NOMO-1 treated with dmso at 0.1 percent for 144 hours (cell line): ENCODE measurements around the gene POGLUT2.

ENCODE experiments used
- DNase-seq: peaks from one replicate; lab custom pipeline; 2025; ENCODE audit not compliant: unreplicated experiment; lab: John Stamatoyannopoulos, UW

Gene POGLUT2

DNA sequence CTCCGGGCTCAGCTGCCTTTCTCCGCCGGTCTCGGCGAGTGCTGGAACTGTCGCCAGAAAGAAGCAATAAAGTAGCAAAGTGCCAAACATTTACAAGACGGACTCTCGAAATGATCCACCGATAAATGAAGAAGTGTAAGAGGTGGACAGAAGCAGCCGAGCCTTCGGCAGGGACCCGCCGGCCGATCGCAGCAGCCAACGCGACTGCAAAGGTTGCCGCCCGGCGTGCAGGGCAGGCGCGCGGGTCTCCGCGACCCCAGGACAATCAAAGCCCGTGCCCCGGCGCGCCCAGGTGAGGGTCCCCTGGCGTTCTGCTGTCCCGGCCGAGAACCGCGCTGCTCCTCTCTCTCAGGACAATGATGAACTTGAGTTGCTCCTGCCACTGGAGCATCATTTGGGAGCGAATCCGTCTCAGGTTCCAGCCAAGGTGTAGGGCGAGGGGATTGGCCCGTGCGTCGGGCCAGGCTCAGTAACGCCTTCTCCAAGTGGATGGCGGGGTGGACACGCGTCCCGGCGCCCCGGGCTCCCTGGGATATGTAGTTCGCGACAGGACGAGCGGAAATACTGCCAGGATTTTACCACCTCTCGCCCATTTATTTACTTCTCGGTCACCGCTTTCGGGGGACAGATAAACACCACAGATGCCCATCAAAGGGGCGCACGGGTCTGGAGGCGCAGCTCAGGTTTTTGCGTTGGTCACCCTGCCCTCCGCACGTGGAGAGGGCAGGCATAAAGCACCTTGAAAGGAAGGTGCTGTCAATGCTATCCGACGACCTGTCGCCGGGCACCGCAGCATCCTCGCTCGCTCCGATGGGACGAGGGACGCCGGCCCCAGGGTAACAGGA, at the start of gene POGLUT2, which contains the start of gene BIVM:
TSS of gene POGLUT2 (minus strand) at position 396 of the 845 bp plus-strand sequence. CDS start at position 90, 306 bp downstream.
TSS of gene BIVM (plus strand) at position 539 of the 845 bp plus-strand sequence. CDS start 8,149 bp downstream, outside the sequence.
- peak; percentile 19 for DNase-seq

- peak; percentile 2 for DNase-seq
These were observed 48.8 kb upstream of the POGLUT2 start for GRCh38 chr13:102847272-102848234.

GRCh38 chr13:102846261-102847015, 47.7 kb upstream of the POGLUT2 start:
- DNase-seq = peak; percentile 42

DNA sequence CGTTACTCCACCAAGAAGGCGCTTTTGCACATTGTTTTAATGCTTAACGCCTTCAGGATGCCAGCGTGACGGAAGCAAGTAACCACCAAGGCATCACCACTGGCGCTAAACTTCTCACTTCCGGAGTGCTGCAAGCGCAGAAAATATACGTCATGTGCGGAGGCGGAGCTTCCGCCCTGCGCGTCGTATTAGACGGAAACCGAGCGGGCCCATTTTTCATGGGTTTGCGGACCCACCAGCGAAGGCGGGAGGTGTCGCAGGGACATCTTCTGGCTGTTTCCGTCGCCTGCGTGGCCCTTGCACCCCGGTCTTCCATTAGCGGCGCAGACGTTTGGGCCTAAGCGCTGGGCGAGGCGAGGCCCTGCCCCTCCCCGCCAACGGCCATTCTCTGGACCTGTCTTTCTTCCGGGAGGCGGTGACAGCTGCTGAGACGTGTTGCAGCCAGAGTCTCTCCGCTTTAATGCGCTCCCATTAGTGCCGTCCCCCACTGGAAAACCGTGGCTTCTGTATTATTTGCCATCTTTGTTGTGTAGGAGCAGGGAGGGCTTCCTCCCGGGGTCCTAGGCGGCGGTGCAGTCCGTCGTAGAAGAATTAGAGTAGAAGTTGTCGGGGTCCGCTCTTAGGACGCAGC, 47.0 kb upstream of the POGLUT2 start, which contains the start of gene ERCC5:
TSS of gene ERCC5 (plus strand) at position 403 of the 631 bp plus-strand sequence. CDS start 235 bp downstream, outside the sequence.
- peak; percentile 95 for DNase-seq

- no peak for DNase-seq
These were observed 46.5 kb upstream of the POGLUT2 start for GRCh38 chr13:102845289-102845629.

GRCh38 chr13:102839462-102839861, 40.7 kb upstream of the POGLUT2 start:
- no peak for DNase-seq

- DNase-seq = no peak
These were observed 40.2 kb upstream of the POGLUT2 start for GRCh38 chr13:102838982-102839381.

DNA sequence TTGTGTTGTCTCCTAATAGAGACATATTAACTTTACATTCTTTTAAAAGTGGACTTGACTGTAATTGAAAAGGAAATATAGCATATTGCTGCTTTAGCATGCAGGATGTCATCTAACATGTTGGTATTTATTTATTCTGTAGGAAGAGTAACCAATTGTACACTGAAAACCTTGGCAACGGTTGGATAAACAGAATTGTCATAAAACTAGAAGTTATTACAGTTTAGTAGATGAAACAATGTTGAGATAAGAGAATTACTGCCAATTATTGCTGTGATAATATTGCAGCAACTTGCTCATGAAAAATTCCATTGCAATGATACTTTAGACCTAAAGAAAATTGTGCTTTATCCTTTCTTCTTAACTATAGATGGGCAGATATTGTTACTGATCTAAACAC, 39.5 kb upstream of the POGLUT2 start:
- DNase-seq = no peak

GRCh38 chr13:102836471-102836870, 37.7 kb upstream of the POGLUT2 start:
- DNase-seq = no peak

- DNase-seq = no peak
These were observed 31.9 kb upstream of the POGLUT2 start for GRCh38 chr13:102830646-102831045.

DNA sequence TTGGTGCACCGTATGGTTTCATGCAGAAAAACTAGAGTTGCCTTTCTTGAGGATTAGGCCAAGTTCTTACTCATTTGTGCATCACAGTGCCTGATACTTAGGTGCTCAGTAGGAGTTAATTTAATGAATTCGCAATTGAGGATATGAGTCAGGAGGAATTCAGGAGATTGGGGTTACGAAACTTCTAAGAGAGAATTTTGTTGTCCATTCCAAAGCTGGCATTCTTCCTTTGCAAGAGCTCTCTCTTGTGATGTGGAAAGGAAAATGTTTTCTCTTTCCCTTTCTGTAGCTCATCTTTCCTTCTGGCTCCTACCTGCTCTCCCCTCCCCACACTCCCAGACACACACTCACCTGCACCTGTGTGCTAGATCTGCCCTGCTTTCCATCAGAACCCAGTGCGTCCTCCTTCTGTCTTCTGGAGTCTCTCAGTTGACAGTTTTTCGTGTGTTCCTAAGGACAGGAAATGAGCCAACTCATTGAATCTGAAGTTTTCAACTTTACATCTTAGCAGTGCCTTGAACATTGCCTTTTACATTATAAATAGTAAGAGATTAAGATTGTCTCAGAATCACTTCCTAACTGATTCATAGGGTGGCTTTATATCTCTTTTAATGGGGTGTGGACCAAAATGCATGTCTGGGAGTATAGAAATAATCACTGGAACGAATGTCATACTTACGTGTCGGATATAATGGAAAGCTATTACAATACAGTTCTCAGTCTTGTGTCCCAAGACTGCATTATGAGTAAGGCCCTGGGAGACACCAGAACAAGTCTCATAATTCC, 27.3 kb upstream of the POGLUT2 start:
- DNase-seq = no peak

DNA sequence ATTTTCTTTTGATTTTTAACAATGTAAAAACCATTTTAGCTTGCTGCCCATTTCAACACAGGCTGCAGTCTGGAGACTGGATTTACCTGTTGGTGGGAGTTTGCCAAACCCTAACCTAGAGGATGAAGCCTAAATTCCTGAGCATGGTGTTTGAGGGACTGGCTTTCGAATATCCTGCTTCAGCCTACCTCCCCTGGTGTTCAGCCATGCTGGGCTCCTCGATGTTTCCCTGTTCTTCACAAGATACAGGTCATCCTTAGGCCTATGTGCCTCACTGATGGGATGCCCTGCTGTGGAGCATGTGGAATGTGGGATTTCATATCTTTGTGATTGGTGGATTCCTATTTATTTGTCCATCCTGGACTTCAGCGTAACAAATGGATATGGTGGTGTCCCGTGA, 26.6 kb upstream of the POGLUT2 start:
- DNase-seq = no peak

DNA sequence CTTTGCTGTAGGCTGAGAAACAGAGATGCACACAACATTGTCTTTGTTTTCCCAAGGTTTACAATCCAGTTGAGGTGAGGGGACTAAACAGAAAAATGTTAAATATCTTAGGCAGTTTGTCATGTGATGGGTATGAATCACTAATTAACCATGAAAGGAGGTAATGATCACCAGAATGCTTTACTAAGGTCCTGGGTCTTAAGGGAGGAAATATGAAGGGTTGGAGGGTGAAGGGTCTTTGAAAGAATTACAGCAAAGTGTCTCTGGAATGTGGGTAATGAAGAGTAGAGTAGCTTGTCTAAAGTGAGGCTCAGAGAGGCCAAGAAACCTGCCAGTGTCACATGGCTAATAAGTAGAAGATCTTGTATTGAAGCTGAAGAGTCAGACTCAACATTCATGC, 19.1 kb upstream of the POGLUT2 start:
- no peak for DNase-seq

GRCh38 chr13:102817241-102817640, 18.5 kb upstream of the POGLUT2 start:
- DNase-seq = no peak

GRCh38 chr13:102816708-102817107, 17.9 kb upstream of the POGLUT2 start:
- no peak for DNase-seq

GRCh38 chr13:102815788-102816187, 17.0 kb upstream of the POGLUT2 start:
- no peak for DNase-seq

- no peak for DNase-seq
These were observed 16.0 kb upstream of the POGLUT2 start for GRCh38 chr13:102814793-102815192.

- no peak for DNase-seq
These were observed 15.3 kb upstream of the POGLUT2 start for GRCh38 chr13:102814025-102814607.

DNA sequence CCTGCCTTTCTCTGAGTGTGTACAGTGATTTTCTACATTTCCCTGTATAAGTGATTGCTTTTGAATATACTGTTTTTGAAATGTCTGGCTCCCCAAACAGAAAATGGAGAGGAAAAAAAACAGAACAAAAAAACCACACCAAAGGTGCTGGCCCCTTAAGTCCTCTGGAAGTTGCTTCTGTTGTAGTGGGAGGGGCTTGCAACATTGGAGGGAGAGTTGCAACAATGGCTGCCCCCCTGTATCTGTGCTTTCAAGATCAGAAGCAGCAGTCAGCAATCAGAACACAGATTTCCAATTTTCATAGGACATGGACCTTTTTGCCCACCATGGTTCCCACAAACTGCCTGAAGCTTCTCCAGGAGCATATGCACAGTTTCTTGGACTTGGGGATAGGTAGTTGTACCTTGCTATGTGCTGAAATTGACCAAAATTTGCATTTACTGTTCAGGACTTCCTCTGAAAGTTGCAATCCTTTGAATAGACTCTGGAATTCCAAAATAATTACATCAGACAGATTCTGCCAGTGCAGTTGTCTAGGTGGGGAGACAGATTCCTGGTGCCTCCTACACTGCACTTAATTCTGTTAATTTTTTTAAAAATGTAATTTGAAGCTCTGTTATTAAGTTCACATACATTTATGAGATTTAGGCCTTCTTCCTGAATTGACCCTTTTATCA, 14.0 kb upstream of the POGLUT2 start:
- DNase-seq = no peak
